GM12878 (cell line): ENCODE results near the gene SNRNP200. TPM values are rescaled to one million over a fixed set of nuclear protein-coding genes. Genes with fewer than 3 reads are reported as not detected.
A peak's percentile ranks its signal among the peaks of the same experiment; 100 is the strongest.

Source experiments
- ATAC-seq: fragments of 200-7000 bp; cut with Tn5 transposase; 3 replicates; pipeline ENCODE4 v1.9.1; 2020; ENCODE audit warnings: mild to moderate bottlenecking, moderate library complexity
- BruUV-seq: library from RNA; stranded (reverse); fragments of 400-500 nt; replicated peaks from 2 replicates; lab custom pipeline; 2021; lab: Mats Ljungman, UMichigan
- CTCF ChIA-PET: fragments of 300-600 bp; sonication (Branson Sonifier 250); formaldehyde crosslinking; extraction: SDS; loops from one replicate; lab custom pipeline; 2021; ENCODE audit warnings: inconsistent platforms; lab: Yijun Ruan, JAX
- POLR2A ChIA-PET: fragments of 350-600 bp; formaldehyde crosslinking; extraction: SDS; loops from one replicate; lab custom pipeline; 2021; ENCODE audit warnings: inconsistent platforms; lab: Charles Lee
- RAD21 ChIA-PET: fragments of 300-600 bp; sonication (Branson Sonifier 250); formaldehyde crosslinking; loops from one replicate; lab custom pipeline; 2023; ENCODE audit warnings: antibody characterized with exemption; ENCODE audit not compliant: unreplicated experiment; lab: Charles Lee
- SMC1A ChIA-PET: fragments of 300-600 bp; sonication (Branson Sonifier 250); formaldehyde crosslinking; loops from one replicate; lab custom pipeline; 2023; ENCODE audit not compliant: unreplicated experiment, uncharacterized antibody; lab: Charles Lee
- DNase-seq: peaks from one replicate; pipeline ENCODE4 v3.0.0-alpha.2; 2011; ENCODE audit warnings: low read depth, low spot score
- FAIRE-seq: peaks from 3 replicates; lab custom pipeline; 2011; peaks lifted over from hg19 to GRCh38; lab: Jason Lieb, UNC
- H2AFZ ChIP-seq: 2 replicates; pipeline ENCODE4 v1.6.0; 2011; ENCODE audit warnings: low read depth, low read length, control low read depth; ENCODE audit not compliant: control insufficient read depth
- H3K27ac ChIP-seq: 2 replicates; pipeline ENCODE4 v1.5.1; 2011; ENCODE audit warnings: control low read depth; ENCODE audit not compliant: control insufficient read depth, insufficient read depth
- H3K27me3 ChIP-seq, 2 experiments: replicated peaks in 1 of 2; 2 replicates each; pipeline versions ENCODE4 v1.6.0 to v1.6.1; 2011; ENCODE audit warnings: low read length in 1 of 2; ENCODE audit not compliant: control insufficient read depth in 2 of 2, insufficient read depth in 2 of 2
- H3K36me3 ChIP-seq, 2 experiments: 2 replicates each; pipeline ENCODE4 v1.5.1; 2011; ENCODE audit warnings: low read length in 1 of 2; ENCODE audit not compliant: control insufficient read depth in 2 of 2, insufficient read depth in 2 of 2
- H3K4me1 ChIP-seq: 2 replicates; pipeline ENCODE4 v1.6.1; 2011; ENCODE audit warnings: mild to moderate bottlenecking, low read length, moderate library complexity, mixed read lengths; ENCODE audit not compliant: control insufficient read depth, insufficient read depth
- H3K4me2 ChIP-seq: 2 replicates; pipeline ENCODE4 v1.6.0; 2011; ENCODE audit warnings: control low read depth; ENCODE audit not compliant: control insufficient read depth, insufficient read depth
- H3K4me3 ChIP-seq: fragments of 200-600 bp; sonication (generic); 2 replicates; pipeline ENCODE4 v1.5.1; 2016
- H3K79me2 ChIP-seq: 2 replicates; pipeline ENCODE4 v1.6.0; 2011; ENCODE audit warnings: low read length; ENCODE audit not compliant: control insufficient read depth, insufficient read depth
- H3K9ac ChIP-seq: 2 replicates; pipeline ENCODE4 v1.8.0; 2011; ENCODE audit warnings: low read length, control low read depth, mixed read lengths; ENCODE audit not compliant: control insufficient read depth, insufficient read depth
- H3K9me3 ChIP-seq: replicated peaks from 3 replicates; pipeline ENCODE4 v1.5.1; 2011; ENCODE audit warnings: mild to moderate bottlenecking, low read length; ENCODE audit not compliant: control insufficient read depth, insufficient read depth
- H4K20me1 ChIP-seq: 2 replicates; pipeline ENCODE4 v1.6.0; 2011; ENCODE audit not compliant: control insufficient read depth, insufficient read depth
- IRF4 ChIP-seq: IDR thresholded peaks from 2 replicates; pipeline ENCODE4 v1.6.1; 2011; ENCODE audit warnings: low read depth, low read length
- PBX3 ChIP-seq: IDR thresholded peaks from 2 replicates; pipeline ENCODE4 v1.6.1; 2011; ENCODE audit warnings: mild to moderate bottlenecking, low read depth, low read length, moderate library complexity; ENCODE audit not compliant: insufficient replicate concordance
- RUNX3 ChIP-seq: IDR thresholded peaks from 2 replicates; pipeline ENCODE4 v1.6.1; 2012; ENCODE audit warnings: low read length, inconsistent platforms
- ZBTB33 ChIP-seq: fragments of 450-650 bp; IDR thresholded peaks from 2 replicates; pipeline ENCODE4 v1.6.1; 2017; ENCODE audit warnings: mild to moderate bottlenecking
- WGBS: methylation state at CpG from one replicate; pipeline ENCODE4 v1.1.6; 2016; ENCODE audit warnings: low lambda C conversion rate; ENCODE audit not compliant: insufficient replicate concordance, insufficient coverage; ENCODE audit errors: missing lambda C conversion rate; 5-methylcytosine and 5-hydroxymethylcytosine counted together
- in situ Hi-C: fragments of 300-500 bp; cut with MboI; formaldehyde crosslinking; loops from 9 replicates; pipeline ENCODE4 v1.14.3; 2018; ENCODE audit warnings: mixed read lengths
- intact Hi-C: fragments of 100-400 bp; cut with micrococcal nuclease; formaldehyde crosslinking; loops from one replicate; pipeline ENCODE4 v1.14.2; 2022; ENCODE audit not compliant: unreplicated experiment
- polyA plus RNA-seq, 11 experiments: library from polyadenylated mRNA; depleted of rRNA in 4 of 11; unstranded in 6 of 11; stranded (reverse) in 5 of 11; fragments of >200 nt; fragmentation: Nextera tagmentation in 4 of 11; fragmentation: Illumina TruSeq in 1 of 11; extraction: Ambion mirVana in 4 of 11; extraction: Trizol in 1 of 11; gene quantifications; 1 replicate in 1 of 11; 2 replicates in 10 of 11; pipeline versions ENCODE4 v1.2.1 to v1.2.3, GENCODE V29; 2011 to 2016; ENCODE audit warnings: inconsistent platforms in 2 of 11, missing spikeins in 2 of 11, low read depth in 1 of 11
- total RNA-seq, 4 experiments: library from RNA; depleted of rRNA in 3 of 4; stranded (reverse); fragments of >200 nt in 3 of 4; fragmentation: Illumina TruSeq in 1 of 4; extraction: Trizol in 1 of 4; gene quantifications; 2 replicates each; pipeline versions ENCODE4 v1.2.1 to v1.2.3, GENCODE V29; 2013 to 2021
- TF ChIP-seq, protein P1 (sequence below): fragments of 150-350 bp; IDR thresholded peaks from 2 replicates; pipeline ENCODE4 v1.6.1; 2014; ENCODE audit warnings: mild to moderate bottlenecking, low read depth, low read length

SNRNP200 gene
- total and polyA plus RNA-seq, 10 of the 15 experiments (the other 5 are each of a cell fraction or from before 2014, with no cell fraction given) = 59.2 to 176 (median 106) TPM

DNA sequence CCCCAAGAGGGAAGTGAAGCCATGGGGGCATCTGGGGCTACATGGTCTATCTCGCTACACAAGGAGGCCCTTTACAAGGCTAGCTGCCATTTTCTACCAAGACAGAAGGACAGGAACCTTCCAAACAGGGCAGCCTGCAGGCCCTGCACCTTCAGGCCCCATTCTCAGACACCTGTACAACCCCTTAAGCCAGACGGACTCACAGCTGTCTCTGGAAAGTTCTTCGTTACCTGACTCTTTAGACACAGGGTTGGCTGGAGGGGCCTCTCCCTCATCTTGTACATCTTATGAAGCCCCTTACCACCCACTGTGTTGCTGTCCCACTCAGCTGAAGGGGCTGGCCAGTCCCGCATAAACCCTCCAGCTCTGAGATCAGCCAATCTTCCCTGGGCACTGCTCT lies 56.7 kb downstream of the SNRNP200 start:
- ChIA-PET POLR2A (no interaction called here), CTCF (interaction anchor here (3.3 kb wide), 1 partner anchor 11 kb away, joined by 12 read pairs; no protein-coding TSS in a partner anchor), SMC1A (no interaction called here)
- H3K79me2 ChIP-seq = no peaks in the 10 kb centered on the region
- 98% methylated on average over 4 of the region's 4 CpGs for WGBS
- no peak overlapping the region for H3K4me3 ChIP-seq
- in situ Hi-C loops (no loop called here), intact Hi-C loops (no loop called here)
- H2AFZ ChIP-seq = no peak overlapping the region
- H3K27me3 ChIP-seq = no peaks in the 10 kb centered on the region
- TF ChIP-seq RUNX3 (no peak), PBX3 (no peak)
- TF ChIP-seq, protein P1, sequence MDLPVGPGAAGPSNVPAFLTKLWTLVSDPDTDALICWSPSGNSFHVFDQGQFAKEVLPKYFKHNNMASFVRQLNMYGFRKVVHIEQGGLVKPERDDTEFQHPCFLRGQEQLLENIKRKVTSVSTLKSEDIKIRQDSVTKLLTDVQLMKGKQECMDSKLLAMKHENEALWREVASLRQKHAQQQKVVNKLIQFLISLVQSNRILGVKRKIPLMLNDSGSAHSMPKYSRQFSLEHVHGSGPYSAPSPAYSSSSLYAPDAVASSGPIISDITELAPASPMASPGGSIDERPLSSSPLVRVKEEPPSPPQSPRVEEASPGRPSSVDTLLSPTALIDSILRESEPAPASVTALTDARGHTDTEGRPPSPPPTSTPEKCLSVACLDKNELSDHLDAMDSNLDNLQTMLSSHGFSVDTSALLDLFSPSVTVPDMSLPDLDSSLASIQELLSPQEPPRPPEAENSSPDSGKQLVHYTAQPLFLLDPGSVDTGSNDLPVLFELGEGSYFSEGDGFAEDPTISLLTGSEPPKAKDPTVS = no peak
- TF ChIP-seq, all 136 proteins: peak for 0
- ATAC-seq (no peak), DNase-seq (no peak), FAIRE-seq (no peak)
- Histone ChIP-seq H3K36me3 (peaks cover 14 to 15% of the 10 kb centered on the region in 2 experiments; a peak in 3 of 4 replicates), H3K27ac (no peak overlapping the region), H3K4me2 (no peak overlapping the region), H3K9me3 (no peaks in the 10 kb centered on the region), H3K9ac (no peak overlapping the region), H4K20me1 (no peaks in the 10 kb centered on the region), H3K4me1 (peaks cover 9% of the 10 kb centered on the region)
- BruUV-seq = TSS peak; percentile 57
- RAD21 ChIA-PET = no interaction called here

DNA sequence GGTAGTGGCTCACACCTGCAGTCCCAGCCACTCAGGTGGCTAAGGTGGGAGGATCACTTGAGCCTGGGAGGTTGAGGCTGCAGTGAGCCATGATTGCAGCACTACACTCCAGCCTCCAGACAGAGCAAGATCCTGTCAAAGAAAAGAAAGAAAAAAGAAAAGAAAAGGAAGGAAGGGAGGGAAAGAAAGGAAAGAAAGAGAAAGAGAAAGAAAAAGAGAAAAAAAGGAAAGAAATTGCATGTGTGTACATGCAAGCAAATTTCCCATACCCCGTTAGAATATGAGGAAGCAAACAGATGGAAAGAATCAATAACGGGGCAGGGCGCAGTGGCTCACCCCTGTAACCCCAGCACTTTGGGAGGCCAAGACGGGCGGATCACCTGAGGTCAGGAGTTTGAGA lies 57.5 kb downstream of the SNRNP200 start:
- FAIRE-seq = no peak
- ChIA-PET RAD21 (no interaction called here), POLR2A (no interaction called here), SMC1A (no interaction called here)
- Histone ChIP-seq H3K27ac (no peak overlapping the region), H4K20me1 (no peaks in the 10 kb centered on the region), H3K27me3 (no peaks in the 10 kb centered on the region), H3K9me3 (no peaks in the 10 kb centered on the region), H2AFZ (no peak overlapping the region), H3K36me3 (peaks cover 9 to 11% of the 10 kb centered on the region in 2 experiments; a peak in 3 of 4 replicates), H3K4me3 (no peak overlapping the region)
- ATAC-seq = no peak
- intact Hi-C loops (no loop called here), in situ Hi-C loops (no loop called here)
- 80% methylated on average over 5 of the region's 5 CpGs for WGBS
- TF ChIP-seq IRF4 (no peak), ZBTB33 (no peak)
- TF ChIP-seq, all 136 proteins: peak for 0
- CTCF ChIA-PET = no interaction called here
- no peak for DNase-seq
- no peaks in the 10 kb centered on the region for H3K79me2 ChIP-seq
- BruUV-seq = no TSS peak
- H3K9ac ChIP-seq = no peak overlapping the region
- peaks cover 11% of the 10 kb centered on the region for H3K4me1 ChIP-seq
- H3K4me2 ChIP-seq = no peak overlapping the region
